GM19043 (cell line): ENCODE measurements around the gene UBTF.

Experiments
- ATAC-seq: cut with Tn5 transposase; IDR thresholded peaks from one replicate; pipeline ENCODE4 v1.9.1; 2021; ENCODE audit warnings: low read depth; ENCODE audit not compliant: unreplicated experiment

UBTF gene

DNA sequence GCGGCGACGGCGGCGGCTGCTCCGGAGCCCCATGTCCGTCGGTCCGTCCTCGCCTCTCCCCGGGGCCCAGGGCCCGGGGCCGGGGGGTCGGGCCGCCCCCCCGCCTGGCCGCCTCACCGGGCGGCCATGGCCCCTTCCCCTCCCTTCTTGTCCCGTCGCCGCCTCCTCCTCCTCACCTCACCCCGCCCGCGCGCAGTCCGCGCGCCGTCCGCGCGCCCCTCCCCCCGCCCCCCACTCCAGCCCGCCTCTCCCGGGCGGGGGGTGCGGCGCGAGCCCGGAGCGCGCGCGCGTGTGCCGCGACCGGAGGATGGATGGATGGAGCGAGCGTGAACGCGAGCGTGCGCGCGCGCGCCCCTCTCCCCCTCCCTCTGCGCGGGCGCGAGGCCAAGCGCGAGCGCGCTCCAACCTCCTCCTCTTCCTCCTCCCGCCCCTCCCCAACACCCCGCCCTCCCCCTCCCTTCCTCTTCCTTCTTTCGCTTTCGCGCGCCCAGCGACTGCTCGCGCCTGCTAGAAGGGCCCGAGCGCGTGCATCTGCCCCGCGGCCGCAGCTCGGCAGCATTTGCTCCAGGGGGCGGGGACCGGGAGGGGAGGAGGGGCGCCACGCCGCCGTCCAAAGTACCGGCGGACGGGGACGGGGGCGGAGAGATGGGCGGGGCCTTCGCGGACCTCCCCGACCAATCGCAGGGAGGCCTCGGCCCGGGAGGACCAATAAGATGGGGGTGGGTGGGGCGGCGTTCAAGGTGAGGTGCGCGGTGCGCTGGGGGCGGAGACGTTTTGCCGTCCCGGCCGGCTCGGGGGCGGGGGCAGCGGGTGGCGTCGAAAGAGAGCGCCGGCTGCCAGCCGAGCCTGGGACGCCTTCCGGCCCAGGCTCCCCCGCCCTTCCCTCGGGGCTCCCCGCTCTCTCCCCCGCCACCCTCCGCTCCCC lies 19.7 kb downstream of the UBTF start, which contains the start of gene ATXN7L3:
ATXN7L3 (minus strand) TSS at position 332 of the 925 bp plus-strand sequence. CDS start 1,814 bp downstream, outside the sequence.
- peak; percentile 62 for ATAC-seq

DNA sequence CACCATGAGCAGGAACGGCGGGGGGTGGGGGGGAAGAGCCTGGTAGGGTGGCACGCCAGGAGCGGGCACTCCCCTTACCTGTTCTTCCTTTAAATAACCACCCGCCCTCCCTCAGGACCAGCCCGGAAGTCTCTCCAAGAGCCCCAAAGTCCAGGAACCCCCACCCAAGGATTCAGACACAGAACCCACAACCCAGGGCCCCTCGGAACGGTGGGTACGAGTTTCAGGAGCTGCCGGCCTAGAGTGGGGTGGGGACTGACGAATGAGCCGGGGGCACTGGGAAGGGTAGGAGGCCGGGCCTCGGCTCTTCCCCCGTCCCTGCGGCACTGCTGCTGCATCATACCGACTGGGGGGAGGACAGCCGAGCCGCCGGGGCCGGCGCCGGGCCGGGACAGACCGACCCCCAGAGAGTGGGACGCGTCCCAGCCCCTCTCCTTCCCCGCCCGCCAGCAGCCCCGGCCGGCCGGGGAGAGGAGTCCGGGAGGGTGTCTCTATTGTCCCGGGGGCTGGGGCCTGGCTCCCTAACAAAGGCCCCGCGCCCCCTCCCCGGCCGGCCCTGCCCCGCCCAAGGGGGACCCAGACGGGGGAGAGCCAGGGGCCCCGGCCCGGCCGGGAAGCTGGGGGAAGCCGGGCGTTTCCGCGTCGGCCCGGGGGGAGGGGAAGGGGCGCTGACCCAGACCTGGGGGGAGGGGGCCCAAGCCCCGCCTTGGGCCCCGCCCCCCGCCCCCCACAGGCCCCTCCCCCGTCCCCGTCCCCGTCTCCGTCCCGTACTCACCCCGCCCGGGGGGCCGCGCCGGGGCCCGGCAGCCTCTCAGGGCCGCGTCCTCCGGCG lies 20.5 kb downstream of the UBTF start:
- ATAC-seq, result peak; percentile 2

DNA sequence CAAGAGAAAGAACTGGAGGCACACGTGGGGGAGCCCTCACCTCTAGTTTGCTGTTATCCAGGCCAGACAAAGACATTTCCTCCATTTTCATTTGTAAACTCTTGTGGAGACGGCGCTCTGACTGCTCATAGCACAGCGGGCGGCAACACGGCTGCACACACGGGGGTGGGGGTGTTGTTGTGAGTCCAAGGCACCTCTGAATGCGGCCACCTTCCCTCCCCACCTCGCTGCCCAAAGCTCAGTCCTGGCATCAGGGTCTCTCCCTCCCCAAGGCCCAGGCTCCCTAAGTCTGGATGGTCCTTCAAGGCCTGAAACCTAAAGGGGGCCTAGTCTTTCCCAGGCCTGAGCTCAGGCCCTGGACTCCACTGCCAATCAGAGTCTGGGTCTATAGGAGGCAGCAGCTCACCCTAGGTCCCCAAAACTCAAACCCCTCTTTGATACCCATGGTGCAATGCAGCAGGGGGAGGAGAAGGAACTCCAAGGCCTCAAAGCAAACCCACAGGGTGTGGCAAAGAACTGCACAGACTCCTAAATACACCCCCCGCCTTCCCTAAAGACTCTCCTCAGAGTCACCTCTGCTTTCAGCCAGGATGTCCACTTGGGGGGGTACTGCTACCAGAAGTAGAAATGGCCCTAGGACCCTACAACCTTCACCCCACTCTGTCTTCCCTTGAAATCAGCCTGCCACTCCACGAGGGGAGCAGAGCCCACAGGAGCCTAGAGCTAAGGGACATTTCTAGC lies 21.3 kb downstream of the UBTF start:
- ATAC-seq, result no peak

DNA sequence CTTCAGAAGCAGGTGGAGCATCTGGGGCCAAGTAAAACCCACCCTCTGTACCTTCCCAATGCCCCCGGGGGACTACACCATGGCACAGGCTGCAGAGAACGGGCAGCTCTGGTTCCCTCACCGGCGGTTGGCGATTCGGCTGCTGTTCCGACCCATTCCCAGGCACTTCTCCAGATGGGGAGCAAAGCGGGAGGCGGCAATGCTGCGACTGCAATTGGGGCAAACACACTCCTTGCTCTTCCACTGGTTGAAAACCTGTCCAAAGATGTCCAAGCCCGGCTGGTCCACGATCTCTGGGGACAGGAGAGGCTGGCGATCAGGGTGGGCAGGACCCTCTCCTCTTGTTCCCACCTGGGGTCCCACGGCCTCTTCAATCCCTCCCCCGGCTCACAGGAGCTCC lies 22.4 kb downstream of the UBTF start:
- ATAC-seq, result no peak

DNA sequence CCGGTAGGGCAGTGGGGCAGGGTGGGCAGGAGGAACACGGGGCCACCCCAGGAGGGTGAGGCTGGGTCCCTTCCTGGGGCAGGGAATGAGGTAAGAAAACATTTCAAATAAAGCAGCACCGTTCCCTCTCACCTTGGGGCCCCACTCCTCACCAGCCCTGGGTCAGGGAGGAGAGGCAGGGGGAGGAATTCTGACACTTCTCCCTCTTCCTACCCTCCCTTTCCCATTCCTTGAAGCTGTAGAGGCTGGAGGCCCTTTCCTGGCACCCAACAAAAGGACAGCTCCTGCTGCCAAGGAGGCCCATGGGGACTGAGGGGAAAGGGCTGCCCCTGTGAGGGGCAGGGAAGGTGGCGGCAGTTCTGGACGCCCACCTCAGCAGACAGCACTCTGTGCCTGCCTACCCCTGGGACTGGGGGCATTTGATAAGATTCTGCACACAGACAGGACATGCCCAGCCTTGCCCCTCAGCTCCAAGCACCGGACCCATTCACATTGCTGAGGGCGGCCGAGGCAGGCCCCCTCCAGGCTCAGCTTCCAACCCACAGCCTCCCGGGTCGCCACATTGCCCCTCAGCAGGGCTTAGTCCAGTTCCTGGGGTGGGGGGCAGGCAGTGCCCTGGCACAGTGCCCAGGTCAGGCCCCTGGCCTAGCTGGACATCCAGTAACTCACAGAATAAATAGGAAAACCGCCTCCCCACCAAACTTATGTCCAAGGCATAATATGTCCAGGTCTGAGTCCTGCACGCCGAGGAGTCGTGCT lies 26.0 kb downstream of the UBTF start:
- ATAC-seq, result no peak

DNA sequence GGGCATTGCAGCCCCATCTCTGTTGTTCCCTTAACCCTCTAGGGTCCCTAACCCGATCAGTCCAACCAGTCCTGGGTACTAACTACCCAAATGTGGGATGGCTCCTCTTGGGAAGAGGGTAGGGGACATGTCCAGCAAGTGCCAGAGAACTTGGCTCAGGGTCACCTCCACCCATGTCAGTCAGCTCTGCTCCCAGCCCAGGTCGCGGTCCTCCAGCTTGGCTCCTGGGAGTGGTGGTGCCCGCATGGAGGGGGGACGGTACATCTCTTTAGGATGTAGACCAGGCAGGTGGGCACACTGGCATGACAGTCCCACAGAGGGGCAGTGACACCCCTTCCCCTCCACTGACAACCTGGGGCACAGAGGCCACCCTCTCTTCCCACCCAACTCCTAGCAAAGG lies 26.7 kb downstream of the UBTF start:
- no peak for ATAC-seq

DNA sequence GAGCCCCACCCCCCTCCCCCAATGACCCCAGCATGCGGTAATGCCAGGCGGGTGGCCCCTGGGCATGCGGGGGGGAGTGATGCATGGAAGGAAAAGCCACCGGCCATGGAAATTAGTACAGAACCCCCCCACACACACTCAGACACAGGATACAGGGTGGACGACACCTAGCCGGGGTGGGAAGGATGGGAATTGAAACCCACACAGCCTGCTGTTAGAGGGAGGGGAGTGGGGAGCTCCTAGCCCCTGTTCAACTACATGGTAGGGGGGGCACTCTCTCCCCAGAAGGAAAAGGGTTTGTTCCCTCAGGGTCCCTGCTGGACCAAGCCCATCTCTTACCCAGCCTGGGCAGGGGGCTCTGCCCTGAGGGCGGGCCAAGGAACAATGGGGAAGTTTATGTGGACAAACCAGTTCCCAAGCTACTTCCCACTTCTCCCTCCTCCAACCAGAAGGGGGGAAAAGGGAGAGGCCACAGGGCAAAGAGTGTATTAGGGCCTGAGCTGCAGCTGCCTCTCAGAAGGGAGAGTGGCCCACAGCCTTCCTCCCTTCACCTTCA lies 27.5 kb downstream of the UBTF start:
- no peak for ATAC-seq

DNA sequence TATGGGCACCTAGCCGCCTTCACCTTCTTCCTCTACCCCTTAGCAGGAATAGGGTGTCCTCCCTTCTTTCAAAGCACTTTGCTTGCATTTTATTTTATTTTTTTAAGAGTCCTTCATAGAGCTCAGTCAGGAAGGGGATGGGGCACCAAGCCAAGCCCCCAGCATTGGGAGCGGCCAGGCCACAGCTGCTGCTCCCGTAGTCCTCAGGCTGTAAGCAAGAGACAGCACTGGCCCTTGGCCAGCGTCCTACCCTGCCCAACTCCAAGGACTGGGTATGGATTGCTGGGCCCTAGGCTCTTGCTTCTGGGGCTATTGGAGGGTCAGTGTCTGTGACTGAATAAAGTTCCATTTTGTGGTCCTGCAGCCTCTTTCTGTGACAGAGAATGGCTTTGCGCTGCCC lies 28.1 kb downstream of the UBTF start:
- no peak for ATAC-seq

DNA sequence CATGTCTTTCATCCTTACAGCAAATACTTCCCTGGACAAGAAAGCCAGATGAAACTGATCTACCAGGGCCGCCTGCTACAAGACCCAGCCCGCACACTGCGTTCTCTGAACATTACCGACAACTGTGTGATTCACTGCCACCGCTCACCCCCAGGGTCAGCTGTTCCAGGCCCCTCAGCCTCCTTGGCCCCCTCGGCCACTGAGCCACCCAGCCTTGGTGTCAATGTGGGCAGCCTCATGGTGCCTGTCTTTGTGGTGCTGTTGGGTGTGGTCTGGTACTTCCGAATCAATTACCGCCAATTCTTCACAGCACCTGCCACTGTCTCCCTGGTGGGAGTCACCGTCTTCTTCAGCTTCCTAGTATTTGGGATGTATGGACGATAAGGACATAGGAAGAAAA lies 29.0 kb downstream of the UBTF start:
- ATAC-seq, result no peak

DNA sequence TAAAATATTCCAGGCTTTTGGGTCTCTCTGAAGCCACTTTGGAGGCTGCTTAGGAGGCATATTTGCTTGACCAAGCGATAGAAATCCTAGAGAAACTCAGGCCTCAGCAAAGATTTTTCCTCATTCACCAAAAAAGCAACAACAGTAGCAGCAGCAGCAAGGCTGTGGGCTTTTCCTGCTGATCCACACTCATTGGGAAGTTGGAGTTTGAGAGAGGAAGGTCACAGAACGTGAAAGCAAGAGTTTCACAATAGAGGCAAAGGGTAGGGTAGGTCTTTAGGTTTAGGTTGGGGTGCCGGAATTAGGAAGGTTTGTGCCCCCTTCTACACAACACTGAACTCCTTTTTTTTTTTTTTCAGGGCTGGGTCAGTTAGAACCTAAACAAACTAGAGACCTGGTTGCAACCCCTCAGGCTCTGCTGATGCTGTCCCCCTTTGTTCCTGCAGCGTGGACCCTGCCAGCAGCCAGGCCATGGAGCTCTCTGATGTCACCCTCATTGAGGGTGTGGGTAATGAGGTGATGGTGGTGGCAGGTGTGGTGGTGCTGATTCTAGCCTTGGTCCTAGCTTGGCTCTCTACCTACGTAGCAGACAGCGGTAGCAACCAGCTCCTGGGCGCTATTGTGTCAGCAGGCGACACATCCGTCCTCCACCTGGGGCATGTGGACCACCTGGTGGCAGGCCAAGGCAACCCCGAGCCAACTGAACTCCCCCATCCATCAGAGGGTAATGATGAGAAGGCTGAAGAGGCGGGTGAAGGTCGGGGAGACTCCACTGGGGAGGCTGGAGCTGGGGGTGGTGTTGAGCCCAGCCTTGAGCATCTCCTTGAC lies 30.7 kb downstream of the UBTF start:
- ATAC-seq, result no peak

DNA sequence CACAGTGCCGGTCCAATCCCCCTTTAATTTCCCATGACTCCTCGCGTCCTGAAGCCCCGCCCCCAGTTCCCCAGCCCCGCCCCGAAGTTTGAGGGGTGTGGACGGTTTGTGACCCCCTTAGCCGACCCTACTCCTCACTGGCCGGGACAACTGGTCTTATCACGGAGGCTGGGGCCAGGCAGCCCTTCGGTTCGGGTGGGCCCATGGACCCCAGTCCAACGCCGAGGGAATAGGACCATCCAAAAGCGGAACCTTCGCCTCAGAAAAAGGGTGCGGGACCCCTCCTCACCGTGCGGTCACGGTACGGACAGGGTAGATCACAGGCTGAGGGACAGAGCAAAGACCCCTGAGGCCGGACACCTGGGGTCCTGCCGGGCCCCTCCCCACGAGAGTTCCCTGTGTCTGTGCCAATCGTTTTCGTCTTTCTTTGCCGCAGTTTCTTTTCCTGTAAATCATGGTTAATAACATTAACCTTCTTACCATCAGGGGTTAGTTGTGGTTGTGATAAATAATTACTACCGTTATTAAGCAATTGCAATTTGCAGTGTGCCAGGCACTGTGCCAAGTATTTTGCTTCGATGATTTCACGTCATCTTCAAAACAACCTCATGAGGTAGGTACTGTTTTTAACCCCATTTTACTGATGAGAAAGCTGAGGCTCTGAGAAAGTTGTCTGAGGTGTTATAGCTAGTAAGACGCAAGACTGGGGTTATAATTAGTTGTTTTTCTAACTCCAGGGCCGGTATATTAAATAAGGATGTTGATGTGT lies 32.2 kb downstream of the UBTF start:
- peak; percentile 29 for ATAC-seq

DNA sequence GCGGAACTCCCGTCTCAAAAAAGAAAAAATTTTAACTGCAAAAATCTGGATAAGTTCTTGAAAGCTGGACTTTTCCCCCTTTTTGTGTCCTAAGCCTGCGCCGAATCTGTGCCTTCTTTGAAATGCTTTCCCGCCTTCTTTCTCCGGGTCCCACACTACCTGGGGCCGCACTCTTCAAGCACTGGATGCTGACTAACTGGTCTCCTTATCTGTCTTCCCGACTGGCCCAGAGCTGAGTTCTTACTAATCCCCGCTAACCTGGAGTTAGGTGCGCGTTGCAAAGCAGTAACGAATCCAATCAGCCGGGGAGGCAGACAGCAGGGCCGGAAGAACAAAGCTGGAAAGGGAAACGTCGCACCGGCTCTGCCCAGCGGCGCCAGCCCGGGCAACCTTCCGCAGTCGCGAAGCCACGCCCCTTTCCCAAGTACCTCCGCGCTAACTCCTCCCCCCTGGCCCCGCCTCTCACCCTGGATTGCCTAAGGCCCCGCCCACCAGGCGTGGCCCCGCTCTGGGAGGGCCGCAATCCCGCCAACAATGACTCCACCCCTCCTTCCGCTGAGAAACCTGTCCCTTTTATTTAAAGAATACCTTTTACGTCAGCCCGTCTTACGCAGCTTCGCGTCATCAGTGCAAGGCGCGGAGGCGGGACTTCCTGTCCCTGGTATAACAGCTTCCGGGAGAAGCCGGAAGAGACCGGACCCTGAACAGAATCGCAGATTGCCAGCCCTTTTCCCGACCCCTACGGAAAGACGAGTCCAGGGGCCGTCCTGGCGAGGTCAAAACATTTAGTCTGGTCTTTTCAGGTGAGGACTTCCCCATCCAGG lies 33.0 kb downstream of the UBTF start, which contains the start of gene TMUB2:
TMUB2 (plus strand) TSS at position 666 of the 824 bp plus-strand sequence. CDS start 737 bp downstream, outside the sequence.
- ATAC-seq, result peak; percentile 80

DNA sequence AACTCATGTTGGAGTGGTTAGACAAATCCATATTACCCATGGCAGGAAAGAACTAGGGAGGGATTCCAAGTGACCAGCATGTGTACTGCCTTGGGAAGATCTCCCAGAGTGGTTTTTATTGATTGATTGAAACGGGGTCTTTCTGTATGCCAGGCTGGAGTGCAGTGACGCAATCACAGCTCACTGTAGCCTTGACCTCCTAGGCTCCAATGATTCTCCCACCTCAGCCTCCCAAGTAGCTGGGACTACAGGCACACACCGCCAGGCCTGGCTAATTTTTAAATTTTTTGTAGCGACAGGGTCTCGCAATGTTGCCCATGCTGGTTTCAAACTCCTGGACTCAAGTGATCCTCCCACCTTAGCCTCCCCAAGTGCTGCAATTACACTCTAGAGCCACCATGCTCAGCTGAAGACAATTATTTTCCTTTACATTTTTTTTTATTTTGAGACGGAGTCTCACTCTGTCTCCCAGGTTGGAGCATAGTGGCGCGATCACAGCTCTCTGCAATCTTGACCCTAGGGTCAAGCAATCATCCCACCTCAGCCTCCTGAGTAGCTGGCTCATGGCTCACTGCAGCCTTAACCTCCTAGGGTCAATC lies 35.2 kb downstream of the UBTF start:
- no peak for ATAC-seq

DNA sequence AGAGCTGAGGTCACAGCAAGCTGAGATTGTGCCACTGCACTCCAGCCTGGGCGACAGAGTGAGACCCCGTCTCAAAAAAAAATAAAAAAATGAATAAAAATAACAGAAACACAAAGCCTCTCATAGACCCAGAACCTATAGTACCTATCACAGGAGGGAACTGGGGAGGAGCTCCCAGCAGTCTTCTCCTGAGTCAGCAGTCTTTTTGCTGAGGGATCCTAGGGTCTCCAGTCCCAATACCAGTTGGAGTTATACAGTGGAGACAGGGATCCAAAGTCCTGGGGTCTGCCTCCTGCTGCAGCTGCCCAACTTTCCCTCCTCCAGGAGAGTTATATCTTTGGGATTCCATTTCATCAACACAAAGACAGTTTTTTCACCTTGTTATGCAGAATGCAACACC lies 36.5 kb downstream of the UBTF start:
- ATAC-seq, result no peak

DNA sequence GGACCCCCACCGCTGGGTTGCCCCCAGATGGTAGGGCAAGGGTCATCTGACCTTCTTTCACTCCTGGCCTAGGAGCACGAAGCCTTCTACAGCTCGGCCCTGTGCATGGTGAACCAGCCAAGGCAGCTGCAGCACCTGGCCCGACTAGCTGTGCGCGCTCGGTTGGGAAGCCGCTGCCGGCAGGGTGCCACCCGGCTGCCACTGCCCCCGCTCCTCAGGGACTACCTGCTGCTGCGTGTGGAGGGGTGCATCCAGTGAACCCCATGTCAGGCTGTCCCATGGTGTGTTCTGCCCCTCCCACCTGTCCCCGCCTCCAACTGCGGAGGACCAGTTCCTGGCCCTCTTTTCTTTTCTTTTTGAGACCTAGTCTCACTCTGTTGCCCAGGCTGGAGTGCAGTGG lies 41.3 kb downstream of the UBTF start:
- ATAC-seq, result no peak

DNA sequence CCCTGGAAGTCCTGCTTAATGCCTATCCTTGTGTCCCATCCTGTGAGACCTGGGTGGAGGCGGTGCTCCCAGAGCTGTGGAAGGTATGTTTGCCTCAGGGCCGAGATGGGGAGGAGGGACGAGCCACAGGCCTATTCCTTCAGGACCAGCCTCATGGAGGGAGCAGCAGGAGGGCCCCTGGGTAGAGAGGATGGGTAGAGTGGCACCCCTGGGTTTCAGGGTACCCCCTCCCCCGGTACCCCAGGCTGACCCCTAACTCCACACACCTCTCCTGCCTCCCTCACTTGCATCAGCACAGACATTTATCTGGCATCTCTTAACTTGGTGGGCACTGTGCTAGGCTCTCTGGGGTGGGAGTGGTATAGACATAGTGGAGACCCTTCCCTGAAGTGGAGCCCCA lies 41.8 kb downstream of the UBTF start:
- ATAC-seq, result no peak
